ENCODE results near the gene PI4K2A. TPM values are rescaled to one million over a fixed set of nuclear protein-coding genes. Genes with fewer than 3 reads are reported as not detected.

The PI4K2A gene
- total and polyA plus RNA-seq, 2 donors (not counting 3 experiments of a cell fraction or from before 2014, with no cell fraction given), result 20.4 to 24.6 TPM

GRCh38 chr10:97705006-97705670, 64.7 kb downstream of the PI4K2A start:
- Histone ChIP-seq H3K4me3 (replicated peaks in 1 of 3; ENCODE audit: insufficient read depth in 1 of 3, low read depth in 1 of 3, low read length in 3 of 3) (no peak overlapping the region), H3K27ac (ENCODE audit: insufficient read depth, low read depth, low read length) (no peak overlapping the region), H4K20me1 (replicated peaks; ENCODE audit: control insufficient read depth, extremely low read depth, insufficient read depth, low read length) (no peaks in the 10 kb centered on the region), H3K79me2 (ENCODE audit: control insufficient read depth, insufficient read depth, low read length) (no peaks in the 10 kb centered on the region), H3K4me2 (ENCODE audit: insufficient read depth, low read length) (no peak overlapping the region), H3K27me3 (ENCODE audit: control insufficient read depth in 2 of 2, insufficient read depth in 2 of 2, low read length in 2 of 2) (peaks cover 2 to 5% of the 10 kb centered on the region in 2 experiments), H2AFZ (ENCODE audit: low read depth, low read length) (no peak overlapping the region), H3K4me1 (ENCODE audit: control insufficient read depth, extremely low read depth, insufficient read depth, low read length) (no peaks in the 10 kb centered on the region), H3K9ac (replicated peaks; ENCODE audit: extremely low read depth, insufficient read depth, low read length) (no peak overlapping the region), H3K9me3 (replicated peaks; ENCODE audit: control insufficient read depth, insufficient read depth, low read length) (no peaks in the 10 kb centered on the region), H3K36me3 (ENCODE audit: control insufficient read depth in 2 of 2, extremely low read depth in 1 of 2, insufficient read depth in 2 of 2, low read length in 2 of 2) (no peaks in the 10 kb centered on the region), H3K9me1 (replicated peaks; ENCODE audit: control insufficient read depth, extremely low read depth, insufficient read depth, low read length) (no peaks in the 10 kb centered on the region)
- no TSS peak for BruUV-seq (replicated peaks)
- no peak for TF ChIP-seq FOS (IDR thresholded peaks at IDR 0.05; ENCODE audit: borderline replicate concordance, insufficient read depth, low read length)
- no peak for TF ChIP-seq GATA2 (IDR thresholded peaks at IDR 0.05; ENCODE audit: insufficient read depth, insufficient read length, low read depth, low read length)
- no peak for TF ChIP-seq MYC (IDR thresholded peaks at IDR 0.05; ENCODE audit: low read depth, low read length)
- no peak for TF ChIP-seq CTCF (IDR thresholded peaks at IDR 0.05; ENCODE audit: extremely low read depth in 1 of 2, insufficient read depth in 1 of 2, low read depth in 1 of 2, low read length in 2 of 2)
- no peak for TF ChIP-seq EZH2 (IDR thresholded peaks at IDR 0.05; ENCODE audit: borderline replicate concordance, low read depth, low read length, severe bottlenecking)
- no peak for TF ChIP-seq JUN (IDR thresholded peaks at IDR 0.05; ENCODE audit: borderline replicate concordance, insufficient read depth, insufficient read length, low read depth)
- no peak for TF ChIP-seq MAX (IDR thresholded peaks at IDR 0.05; ENCODE audit: insufficient read depth, insufficient read length)
- no peak for TF ChIP-seq POLR2A (IDR thresholded peaks at IDR 0.05; ENCODE audit: low read depth, low read length)
- no peak for TF ChIP-seq POLR2AphosphoS5 (IDR thresholded peaks at IDR 0.05; ENCODE audit: insufficient read depth, low read depth, low read length)
- DNase-seq (ENCODE audit: low read depth, low spot score) (no peak), FAIRE-seq (no peak)
- dilution Hi-C loops (cut with MboI; ENCODE audit: extremely low pct_ligation_motif_present, low sequenced_read_pairs), result no loop called here
- ChIA-PET CTCF (interaction anchor here (1.3 to 18.5 kb wide), 5 partner anchors 8 to 27 kb away, joined by 5 to 863 read pairs (median 49); partner anchors contain the start of genes AVPI1, MARVELD1 and ZFYVE27), POLR2A (no interaction called here)
- intact Hi-C loops (cut with micrococcal nuclease), result no loop called here

Data from endothelial cell of umbilical vein (primary cell).